HEK293 (cell line): ENCODE measurements around the gene PRRC2B.

Source experiments
- CTCF ChIA-PET: fragments of 350-600 bp; formaldehyde crosslinking; extraction: SDS; loops from one replicate; lab custom pipeline; 2021; ENCODE audit warnings: antibody characterized with exemption; lab: Yijun Ruan, JAX
- POLR2A ChIA-PET: fragments of 300-600 bp; formaldehyde crosslinking; extraction: SDS; loops from one replicate; lab custom pipeline; 2020; ENCODE audit warnings: antibody characterized with exemption, inconsistent platforms; lab: Yijun Ruan, JAX
- H3K27ac ChIP-seq: fragments of 200-500 bp; sonication (Bioruptor generic); 2 replicates; pipeline ENCODE4 v1.5.1; 2014; ENCODE audit warnings: low read depth, low read length, control low read depth, inconsistent platforms; ENCODE audit errors: extremely low read depth
- H3K36me3 ChIP-seq, 2 experiments: fragments of 200-500 bp in 1 of 2; sonication (Bioruptor generic) in 1 of 2; 1 replicate in 1 of 2; 2 replicates in 1 of 2; pipeline ENCODE4 v1.5.1; 2014 to 2017; ENCODE audit warnings: inconsistent platforms in 2 of 2, low read length in 2 of 2; ENCODE audit not compliant: control insufficient read depth in 2 of 2, insufficient read depth in 1 of 2
- H3K4me1 ChIP-seq: fragments of 200-500 bp; sonication (Bioruptor generic); 2 replicates; pipeline ENCODE4 v1.5.1; 2014; ENCODE audit warnings: mild to moderate bottlenecking, low read length, inconsistent platforms; ENCODE audit not compliant: control insufficient read depth, insufficient read depth
- H3K4me3 ChIP-seq: 2 replicates; pipeline ENCODE4 v1.5.1; 2011; ENCODE audit warnings: low read depth, mild to moderate bottlenecking, control low read depth, low read length, moderate library complexity
- H3K9me3 ChIP-seq: fragments of 200-500 bp; sonication (Bioruptor generic); 2 replicates; pipeline ENCODE4 v1.5.1; 2014; ENCODE audit warnings: low read depth, low read length, inconsistent platforms; ENCODE audit not compliant: control insufficient read depth, insufficient read depth
- AEBP2 ChIP-seq: fragments of 450-650 bp; formaldehyde crosslinking; IDR thresholded peaks from 2 replicates; pipeline ENCODE4 v1.5.1; 2016; ENCODE audit warnings: missing biosample characterization, missing genetic modification characterization, borderline replicate concordance
- EGR2 ChIP-seq: fragments of 450-650 bp; formaldehyde crosslinking; IDR thresholded peaks from 2 replicates; pipeline ENCODE4 v1.5.1; 2016; ENCODE audit warnings: low read depth, missing biosample characterization, missing genetic modification characterization
- INSM2 ChIP-seq: fragments of 450-650 bp; formaldehyde crosslinking; IDR thresholded peaks from 2 replicates; pipeline ENCODE4 v1.5.1; 2016; ENCODE audit warnings: missing biosample characterization, missing genetic modification characterization
- REST ChIP-seq: fragments of 450-650 bp; formaldehyde crosslinking; IDR thresholded peaks from 2 replicates; pipeline ENCODE4 v1.5.1; 2016; ENCODE audit warnings: missing biosample characterization, missing genetic modification characterization
- ZFP69B ChIP-seq: fragments of 450-650 bp; formaldehyde crosslinking; IDR thresholded peaks from 2 replicates; pipeline ENCODE4 v1.5.1; 2016; ENCODE audit warnings: missing biosample characterization, missing genetic modification characterization
- ZNF266 ChIP-seq: fragments of 450-650 bp; formaldehyde crosslinking; IDR thresholded peaks from 2 replicates; pipeline ENCODE4 v1.5.1; 2016; ENCODE audit warnings: missing biosample characterization, missing genetic modification characterization, low read depth
- ZNF280D ChIP-seq: fragments of 450-650 bp; formaldehyde crosslinking; IDR thresholded peaks from 2 replicates; pipeline ENCODE4 v1.5.1; 2016; ENCODE audit warnings: missing biosample characterization, missing genetic modification characterization
- ZNF514 ChIP-seq: fragments of 450-650 bp; formaldehyde crosslinking; IDR thresholded peaks from 2 replicates; pipeline ENCODE4 v1.5.1; 2016; ENCODE audit warnings: missing biosample characterization, missing genetic modification characterization
- ZNF521 ChIP-seq: fragments of 450-650 bp; formaldehyde crosslinking; IDR thresholded peaks from 2 replicates; pipeline ENCODE4 v1.5.1; 2017; ENCODE audit warnings: missing biosample characterization, mild to moderate bottlenecking, missing genetic modification characterization
- ZNF530 ChIP-seq: fragments of 450-650 bp; formaldehyde crosslinking; IDR thresholded peaks from 2 replicates; pipeline ENCODE4 v1.5.1; 2016; ENCODE audit warnings: low read depth, missing biosample characterization, missing genetic modification characterization
- ZNF585B ChIP-seq: fragments of 450-650 bp; formaldehyde crosslinking; IDR thresholded peaks from 2 replicates; pipeline ENCODE4 v1.5.1; 2016; ENCODE audit warnings: missing biosample characterization, missing genetic modification characterization
- ZNF677 ChIP-seq: fragments of 450-650 bp; IDR thresholded peaks from 2 replicates; pipeline ENCODE4 v1.5.0; 2018; ENCODE audit warnings: missing biosample characterization, mild to moderate bottlenecking, missing genetic modification characterization, moderate library complexity
- ZNF76 ChIP-seq: fragments of 450-650 bp; formaldehyde crosslinking; IDR thresholded peaks from 2 replicates; pipeline ENCODE4; 2016; ENCODE audit warnings: low read depth, missing biosample characterization, missing genetic modification characterization, borderline replicate concordance
- ZNF792 ChIP-seq: fragments of 450-650 bp; formaldehyde crosslinking; IDR thresholded peaks from 2 replicates; pipeline ENCODE4 v1.5.1; 2016; ENCODE audit warnings: missing biosample characterization, missing genetic modification characterization

PRRC2B gene

GRCh38 chr9:131459056-131459455 is 65.2 kb downstream of the PRRC2B start (continued):
- no peak for TF ChIP-seq ZNF792 (tag by site-specific recombination)

GRCh38 chr9:131461166-131461565 is 67.3 kb downstream of the PRRC2B start:
- H3K36me3 ChIP-seq: peaks cover 76 to 96% of the 10 kb centered on the region in 2 experiments
- no peak overlapping the region for H3K27ac ChIP-seq
- TF ChIP-seq EGR2 (no peak), INSM2 (no peak), ZNF530 (tag by site-specific recombination) (no peak), ZNF521 (tag by site-specific recombination) (no peak), ZNF280D (no peak), ZFP69B (tag by site-specific recombination) (no peak), ZNF585B (tag by site-specific recombination) (no peak), ZNF76 (tag by site-specific recombination) (no peak), ZNF266 (tag by site-specific recombination) (no peak), AEBP2 (tag by site-specific recombination) (no peak), ZNF514 (tag by site-specific recombination) (no peak), REST (tag by site-specific recombination) (no peak), ZNF677 (tag by site-specific recombination) (no peak)
- ChIA-PET POLR2A (no interaction called here), CTCF (interaction anchor here (1.4 kb wide), 1 partner anchor 17 kb away, joined by 3 read pairs; no protein-coding TSS in a partner anchor)
- H3K4me3 ChIP-seq: no peak overlapping the region
- H3K4me1 ChIP-seq: no peaks in the 10 kb centered on the region
- H3K9me3 ChIP-seq: no peaks in the 10 kb centered on the region
